SKM-1 treated with dmso at 0.1 percent for 144 hours (cell line): ENCODE data around the gene ICOSLG.
A peak's percentile ranks its signal among the peaks of the same experiment; 100 is the strongest.
"Not testable (repeated sequence)": the region's sequence is repeated elsewhere in the genome, so short reads cannot be mapped to it uniquely, and the experiment has no call there.

ENCODE experiments used
- DNase-seq: peaks from one replicate; lab custom pipeline; 2025; ENCODE audit not compliant: unreplicated experiment; lab: John Stamatoyannopoulos, UW

ICOSLG gene

DNA sequence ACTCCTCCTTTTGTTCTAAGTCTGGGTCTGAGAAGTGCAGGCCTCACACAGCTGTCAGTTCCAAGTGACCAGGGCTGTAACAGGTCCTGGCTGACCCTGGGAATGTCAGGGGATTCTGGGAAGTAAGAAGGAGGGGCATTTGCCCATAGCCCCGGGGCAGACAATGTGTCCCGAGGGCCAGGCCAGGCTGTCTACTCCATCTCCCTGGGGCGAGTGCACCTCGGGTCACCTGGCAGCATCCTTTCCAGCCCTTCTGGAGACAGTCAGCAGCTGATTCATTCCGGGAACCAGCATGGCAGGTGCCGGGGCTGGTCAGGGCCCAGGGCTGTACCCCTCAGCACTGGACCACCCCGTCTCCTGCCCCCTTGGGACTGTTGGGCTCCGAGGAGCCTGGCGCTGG, 13.1 kb downstream of the ICOSLG start:
- not testable (repeated sequence) for DNase-seq

GRCh38 chr21:44225605-44226004, 15.1 kb downstream of the ICOSLG start:
- not testable (repeated sequence) for DNase-seq

DNA sequence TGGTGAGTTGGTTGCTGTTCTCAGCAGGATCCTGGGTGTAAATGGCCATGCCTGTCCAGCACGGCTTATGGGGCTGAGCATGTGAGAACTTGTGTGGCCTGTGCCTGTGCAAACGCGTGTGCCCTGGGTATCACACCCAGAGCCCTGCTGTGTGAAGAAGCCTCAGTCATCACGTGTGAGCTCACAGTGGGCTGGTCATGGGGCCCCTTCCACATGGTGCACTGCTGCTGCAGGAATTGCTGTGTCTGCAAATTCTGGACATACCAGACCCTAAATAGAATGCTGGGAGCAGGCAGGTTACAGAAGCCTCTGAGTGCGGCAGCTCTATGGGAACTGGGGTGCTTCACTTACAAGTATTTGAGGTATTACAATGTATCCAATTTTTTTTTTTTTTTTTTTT, 17.4 kb downstream of the ICOSLG start:
- not testable (repeated sequence) for DNase-seq

DNA sequence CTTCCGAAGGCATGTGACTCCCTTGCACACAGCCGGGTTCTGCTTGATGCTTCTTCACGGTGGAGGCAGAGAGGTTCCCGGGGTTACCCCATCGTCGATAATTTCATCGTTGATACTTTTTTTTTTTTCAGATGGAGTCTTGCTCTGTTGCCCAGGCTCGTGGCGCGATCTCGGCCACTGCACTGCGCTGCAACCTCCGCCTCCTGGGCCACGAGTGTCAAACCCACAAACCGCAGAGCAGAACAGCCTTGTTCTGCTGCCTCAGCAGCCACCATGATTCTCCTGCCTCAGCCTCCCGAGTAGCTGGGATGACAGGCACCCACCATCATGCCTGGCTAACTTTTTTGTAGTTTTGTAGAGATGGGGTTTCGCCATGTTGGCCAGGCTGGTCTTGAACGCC, 20.1 kb downstream of the ICOSLG start:
- DNase-seq: not testable (repeated sequence)

GRCh38 chr21:44218461-44218860, 22.3 kb downstream of the ICOSLG start:
- DNase-seq: not testable (repeated sequence)

DNA sequence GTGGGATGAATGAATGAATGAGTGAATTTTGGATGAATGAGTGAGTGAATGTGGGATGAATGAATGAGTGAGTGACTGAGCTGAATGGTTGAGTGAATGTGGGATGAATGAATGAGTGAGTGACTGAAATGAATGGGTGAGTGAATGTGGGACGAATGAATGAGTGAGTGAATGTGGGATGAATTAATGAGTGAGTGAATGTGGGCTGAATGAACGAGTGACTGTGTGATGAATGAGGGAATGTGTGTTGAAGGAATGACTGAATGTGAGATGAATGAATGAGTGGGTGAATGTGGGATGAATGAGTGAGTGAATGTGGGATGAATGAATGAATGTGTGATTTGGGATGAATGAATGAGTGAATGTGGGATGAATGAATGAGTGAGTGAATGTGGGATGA, 28.8 kb downstream of the ICOSLG start:
- not testable (repeated sequence) for DNase-seq

DNA sequence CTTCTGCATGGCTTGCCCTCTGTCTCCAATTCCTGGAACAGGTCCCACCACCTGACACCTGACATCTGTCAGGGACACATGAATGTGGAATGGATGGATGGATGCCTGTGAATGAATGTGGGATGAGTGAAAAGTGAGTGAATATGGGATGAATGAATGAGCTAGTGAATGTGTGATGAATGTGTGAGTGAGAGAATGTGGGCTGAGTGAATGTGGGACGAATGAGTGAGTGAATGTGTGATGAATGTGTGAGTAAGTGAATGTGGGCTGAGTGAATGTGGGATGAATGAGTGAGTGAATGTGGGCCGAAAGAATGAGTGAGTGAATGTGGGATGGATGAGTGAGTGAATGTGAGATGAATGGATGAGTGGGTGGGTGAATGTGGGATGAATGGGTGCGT, 29.2 kb downstream of the ICOSLG start:
- not testable (repeated sequence) for DNase-seq

DNA sequence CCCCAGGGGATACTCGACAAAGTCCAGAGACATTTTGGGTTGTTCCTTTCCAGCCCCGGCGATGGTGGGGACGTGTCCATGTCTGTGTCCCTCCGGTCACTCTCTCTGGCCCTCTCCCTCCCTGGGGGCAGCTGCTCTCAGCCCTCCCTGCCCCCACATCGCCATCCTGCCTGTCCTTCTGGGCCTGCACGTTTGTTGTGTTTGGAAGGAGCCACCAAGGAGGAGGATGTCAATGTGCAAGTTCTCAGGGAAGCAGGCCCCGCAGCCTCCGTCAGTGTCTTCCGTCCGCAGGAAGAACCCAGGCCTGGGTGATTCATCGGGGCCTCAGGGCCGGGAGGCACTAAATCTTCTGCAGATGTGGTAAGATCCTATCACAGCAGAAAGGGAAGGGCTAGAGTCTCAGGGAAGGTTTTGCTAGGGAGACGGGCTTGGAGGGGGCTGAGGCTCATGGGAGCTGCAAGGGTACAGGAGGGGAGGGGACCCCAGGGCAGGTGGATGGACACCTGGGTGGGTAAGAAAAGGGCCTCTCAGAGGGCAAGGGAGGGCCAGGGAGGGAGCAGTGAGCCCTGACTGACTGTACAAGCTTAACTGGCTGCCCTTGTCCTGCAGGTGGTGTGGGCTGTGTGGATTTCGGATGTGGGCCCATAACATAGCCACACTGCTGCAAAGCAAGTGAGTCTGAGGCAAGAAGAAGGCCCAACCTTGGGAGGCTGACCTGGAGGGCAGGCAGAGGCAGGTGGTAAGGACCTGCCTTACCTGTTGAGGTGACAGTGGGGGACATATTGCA, 32.7 kb downstream of the ICOSLG start:
- DNase-seq: not testable (repeated sequence)

GRCh38 chr21:44206698-44207676, 33.8 kb downstream of the ICOSLG start:
- DNase-seq: not testable (repeated sequence)

DNA sequence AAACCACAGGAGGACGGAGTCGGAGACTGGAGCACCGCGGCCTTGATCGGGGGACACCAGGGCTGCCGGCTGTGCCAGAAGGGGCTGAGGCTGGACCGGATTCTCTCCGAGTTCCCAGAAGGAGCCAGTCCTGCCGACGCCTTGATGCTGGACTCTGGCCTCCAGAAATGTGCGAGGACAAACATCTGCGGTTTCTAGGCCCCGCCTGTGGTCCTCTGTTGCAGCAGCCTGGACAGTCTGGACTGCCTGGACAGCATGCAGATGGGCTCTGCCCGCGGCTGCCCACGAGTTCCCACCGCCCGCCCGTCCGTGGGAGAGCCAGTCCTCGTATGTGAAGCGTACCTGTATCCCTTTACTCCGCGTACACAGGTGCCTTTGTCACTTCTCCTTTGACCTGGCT, 34.6 kb downstream of the ICOSLG start:
- not testable (repeated sequence) for DNase-seq

DNA sequence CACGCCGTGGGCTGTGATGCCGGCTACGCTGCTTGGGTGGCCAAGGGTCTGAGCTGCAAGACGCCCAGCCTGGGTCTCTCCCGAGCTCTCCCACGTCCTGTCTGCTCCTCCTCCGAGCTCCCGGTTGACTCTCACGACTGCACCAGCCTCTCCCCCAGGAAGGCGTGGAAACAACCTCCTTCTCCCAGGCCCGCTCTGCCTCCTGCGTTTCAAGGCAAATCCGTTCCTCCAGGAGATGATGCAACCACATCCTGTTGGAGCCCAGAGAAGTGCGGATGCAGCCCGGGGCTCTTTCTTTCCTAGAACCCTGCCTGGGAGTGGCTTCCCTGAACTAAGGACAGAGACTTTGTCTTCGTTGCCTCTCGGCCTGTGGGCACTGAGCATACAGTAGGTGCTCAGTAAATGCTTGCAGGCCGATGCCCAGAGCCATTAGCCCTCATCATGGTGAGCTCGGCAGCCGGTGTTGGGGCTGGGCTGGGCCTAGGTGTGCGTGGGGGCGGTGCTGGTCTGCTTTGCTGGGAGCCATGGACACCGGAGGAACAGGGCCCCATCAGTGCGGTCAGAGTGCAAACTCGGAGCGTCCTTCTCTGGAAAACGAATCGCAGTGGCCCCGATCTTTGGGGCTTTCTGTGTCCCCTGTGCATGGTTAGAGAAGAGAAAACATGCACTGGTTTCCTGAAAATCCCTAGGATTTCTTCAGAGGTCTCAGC, 38.0 kb downstream of the ICOSLG start:
- DNase-seq: not testable (repeated sequence)

DNA sequence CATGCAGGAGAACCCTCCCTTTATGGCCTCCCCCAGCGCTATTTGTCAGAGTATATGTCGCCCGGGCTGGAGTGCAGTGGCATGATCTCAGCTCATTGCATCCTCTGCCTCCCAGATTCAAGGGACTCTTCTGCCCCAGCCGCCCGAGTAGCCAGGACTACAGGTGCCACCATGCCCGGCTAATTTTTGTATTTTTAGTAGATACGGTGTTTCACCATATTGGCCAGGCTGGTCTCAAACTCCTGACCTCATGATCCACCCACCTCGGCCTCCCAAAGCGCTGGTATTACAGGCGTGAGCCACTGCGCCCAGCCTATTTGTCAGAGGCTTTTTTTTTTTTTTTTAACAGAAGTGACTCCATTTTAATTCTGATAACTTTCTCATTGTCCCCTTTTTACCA, 40.7 kb downstream of the ICOSLG start:
- DNase-seq: not testable (repeated sequence)

GRCh38 chr21:44199448-44199847, 41.3 kb downstream of the ICOSLG start:
- DNase-seq: no peak

- DNase-seq: not testable (repeated sequence)
Measured at GRCh38 chr21:44197156-44197516, 43.6 kb downstream of the ICOSLG start.

DNA sequence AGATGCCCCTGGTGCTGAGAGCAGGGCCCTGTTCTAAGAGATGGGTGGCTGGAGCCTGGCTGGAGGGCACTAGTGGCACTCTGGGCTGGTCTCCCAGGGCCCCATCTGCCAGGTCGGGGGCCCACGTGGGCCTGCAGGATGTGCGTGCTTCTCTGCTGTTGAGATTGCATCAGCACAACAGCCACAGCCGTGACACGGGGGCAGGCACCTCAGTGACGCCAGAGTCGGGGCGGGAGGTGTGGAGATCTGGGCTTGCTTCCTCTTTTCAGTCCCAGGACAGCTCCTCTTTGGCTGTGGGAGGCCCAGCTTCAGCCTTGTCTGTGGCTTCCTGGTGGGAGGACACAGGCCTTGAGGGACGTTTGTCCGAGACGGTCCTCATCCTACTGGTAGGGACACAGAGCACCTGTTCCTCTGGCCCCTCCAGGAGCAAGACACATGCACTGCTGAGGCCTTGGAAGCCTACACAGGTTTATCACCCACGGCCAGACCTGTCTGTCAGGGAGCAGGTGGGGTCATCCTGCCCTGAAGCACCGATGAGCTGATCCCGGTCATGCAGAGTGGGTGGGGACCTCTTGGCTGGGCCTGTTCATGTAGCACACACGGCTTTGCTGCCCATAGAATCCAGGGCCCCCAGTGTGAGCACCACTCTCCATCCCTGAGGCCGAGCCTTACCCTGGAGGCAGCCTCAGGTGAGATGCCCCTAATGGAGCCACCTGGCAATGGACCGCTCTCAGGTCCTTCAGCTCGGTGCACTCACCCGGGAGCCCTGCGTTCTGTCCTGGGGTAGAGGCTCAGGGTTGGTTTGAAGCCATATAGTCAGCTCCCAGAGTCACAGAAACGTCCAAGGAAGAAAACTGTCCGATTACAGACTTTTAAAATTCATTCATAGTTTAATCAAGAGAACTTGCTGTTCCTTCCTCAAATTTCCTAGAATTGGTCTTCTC, 44.3 kb downstream of the ICOSLG start:
- peak; percentile 34 for DNase-seq

GRCh38 chr21:44194888-44195287, 45.9 kb downstream of the ICOSLG start:
- DNase-seq: not testable (repeated sequence)

- DNase-seq: not testable (repeated sequence)
Measured at GRCh38 chr21:44194451-44194850, 46.3 kb downstream of the ICOSLG start.

DNA sequence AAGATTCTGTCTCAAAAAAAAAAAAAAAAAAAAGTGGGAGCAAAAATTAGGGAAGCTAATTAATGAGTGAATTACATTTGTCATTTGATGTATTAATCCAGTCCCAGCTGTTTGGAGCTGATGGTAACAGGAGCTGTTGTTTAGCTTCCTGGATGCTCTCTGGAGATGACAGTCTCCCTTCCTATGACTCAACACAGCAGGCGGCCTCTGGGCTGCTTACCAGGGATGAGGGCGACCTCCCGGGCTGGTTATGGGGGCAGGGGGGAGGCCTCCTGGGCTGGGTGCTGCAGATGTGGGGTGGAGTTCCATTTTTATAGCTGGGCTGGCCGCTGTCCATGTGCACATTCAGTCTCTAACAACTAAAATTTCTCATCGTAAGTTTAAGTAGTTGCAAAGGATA, 47.6 kb downstream of the ICOSLG start:
- DNase-seq: not testable (repeated sequence)

GRCh38 chr21:44190349-44191271, 50.1 kb downstream of the ICOSLG start:
- not testable (repeated sequence) for DNase-seq
